ENCODE results near the gene DDX51.

Gene DDX51

GRCh38 chr12:132115500-132115899 is 28.6 kb downstream of the DDX51 start:
- no peak overlapping the region for H3K4me3 ChIP-seq (ENCODE audit: low read length)
- TF ChIP-seq CTCF (conservative IDR thresholded peaks at IDR 0.05; ENCODE audit: low read depth, low read length): no peak
- no peak for DNase-seq (ENCODE audit: low read depth)

GRCh38 chr12:132114667-132115066 is 29.5 kb downstream of the DDX51 start:
- no peak for TF ChIP-seq CTCF (conservative IDR thresholded peaks at IDR 0.05; ENCODE audit: low read depth, low read length)
- no peak for DNase-seq (ENCODE audit: low read depth)

GRCh38 chr12:132111654-132112304 is 32.3 kb downstream of the DDX51 start:
- DNase-seq (ENCODE audit: low read depth): no peak
- no peak for TF ChIP-seq CTCF (conservative IDR thresholded peaks at IDR 0.05; ENCODE audit: low read depth, low read length)
- H3K4me3 ChIP-seq (ENCODE audit: low read length): no peak overlapping the region

More at GRCh38 chr12:132114667-132115066, 29.5 kb downstream of the DDX51 start:
- no peak overlapping the region for H3K4me3 ChIP-seq (ENCODE audit: low read length)

- no peak overlapping the region for H3K4me3 ChIP-seq (ENCODE audit: low read length)
- no peak for TF ChIP-seq CTCF (conservative IDR thresholded peaks at IDR 0.05; ENCODE audit: low read depth, low read length)
- no peak for DNase-seq (ENCODE audit: low read depth)
Observed at GRCh38 chr12:132110677-132111076, 33.4 kb downstream of the DDX51 start.

- TF ChIP-seq CTCF (conservative IDR thresholded peaks at IDR 0.05; ENCODE audit: low read depth, low read length): no peak
- no peak for DNase-seq (ENCODE audit: low read depth)
- H3K4me3 ChIP-seq (ENCODE audit: low read length): no peak overlapping the region
Observed at GRCh38 chr12:132109741-132110140, 34.4 kb downstream of the DDX51 start.

- no peak for TF ChIP-seq CTCF (conservative IDR thresholded peaks at IDR 0.05; ENCODE audit: low read depth, low read length)
- DNase-seq (ENCODE audit: low read depth): no peak
- no peak overlapping the region for H3K4me3 ChIP-seq (ENCODE audit: low read length)
Observed at GRCh38 chr12:132108211-132108832, 35.8 kb downstream of the DDX51 start.

- no peak for TF ChIP-seq CTCF (conservative IDR thresholded peaks at IDR 0.05; ENCODE audit: low read depth, low read length)
- no peak for DNase-seq (ENCODE audit: low read depth)
- no peak overlapping the region for H3K4me3 ChIP-seq (ENCODE audit: low read length)
Observed at GRCh38 chr12:132106921-132107320, 37.2 kb downstream of the DDX51 start.

Data from retinal pigment epithelial cell (primary cell).